Activated CD4-positive, alpha-beta T cell treated with anti-CD3 and anti-CD28 coated beads, Interleukin-2, amount 10 ng/mL, durations not matched to agents 24 days and 14 days (primary cell): ENCODE data around the gene ALKBH3. TPM values are rescaled to one million over a fixed set of nuclear protein-coding genes. Genes with fewer than 3 reads are reported as not detected.

Experiments used
- DNase-seq: peaks from one replicate; pipeline ENCODE4 v3.0.0; 2022
- H3K27ac Mint-ChIP-seq: one replicate; pipeline ENCODE4 v1.8.0; 2022; ENCODE audit warnings: mild to moderate bottlenecking, mixed read lengths
- H3K27me3 Mint-ChIP-seq: one replicate; pipeline ENCODE4 v1.8.0; 2022; ENCODE audit warnings: mixed read lengths
- H3K36me3 Mint-ChIP-seq: one replicate; pipeline ENCODE4 v1.8.0; 2022; ENCODE audit warnings: low read depth, mild to moderate bottlenecking, mixed read lengths
- H3K4me1 Mint-ChIP-seq: one replicate; pipeline ENCODE4 v1.8.0; 2021; ENCODE audit warnings: mixed read lengths
- H3K4me3 Mint-ChIP-seq: one replicate; pipeline ENCODE4 v1.8.0; 2022; ENCODE audit warnings: mild to moderate bottlenecking, moderate library complexity, mixed read lengths
- H3K9me3 Mint-ChIP-seq: one replicate; pipeline ENCODE4 v1.8.0; 2021; ENCODE audit warnings: mixed read lengths
- intact Hi-C: fragments of 100-400 bp; cut with micrococcal nuclease; formaldehyde crosslinking; loops from one replicate; pipeline ENCODE4 v1.15.1; 2023
- total RNA-seq: library from RNA; stranded (reverse); gene quantifications from 2 replicates; pipeline ENCODE4 v1.2.3, GENCODE V29; 2022

The ALKBH3 gene
- total RNA-seq, 1 donor from 2014 or later = 38.3 TPM

GRCh38 chr11:43903969-43904368 lies 23.3 kb downstream of the ALKBH3 start:
- Mint-ChIP-seq H3K36me3 (peaks cover 35% of the 10 kb centered on the region), H3K27ac (no peak overlapping the region)
- intact Hi-C loops = no loop called here

GRCh38 chr11:43904742-43905535 lies 24.3 kb downstream of the ALKBH3 start:
- Mint-ChIP-seq H3K4me3 (no peak overlapping the region), H3K36me3 (peaks cover 36% of the 10 kb centered on the region)

More at GRCh38 chr11:43903969-43904368, 23.3 kb downstream of the ALKBH3 start:
- no peaks in the 10 kb centered on the region for H3K27me3 Mint-ChIP-seq
- H3K9me3 Mint-ChIP-seq = no peaks in the 10 kb centered on the region
- H3K4me1 Mint-ChIP-seq = peaks cover 9% of the 10 kb centered on the region
- no peak overlapping the region for H3K4me3 Mint-ChIP-seq
- no peak for DNase-seq

GRCh38 chr11:43905813-43906241 lies 25.2 kb downstream of the ALKBH3 start:
- Mint-ChIP-seq H3K9me3 (no peaks in the 10 kb centered on the region), H3K27ac (no peak overlapping the region), H3K36me3 (peaks cover 41% of the 10 kb centered on the region), H3K4me1 (peaks cover 9% of the 10 kb centered on the region), H3K4me3 (no peak overlapping the region), H3K27me3 (no peaks in the 10 kb centered on the region)
- intact Hi-C loops = no loop called here
- DNase-seq = no peak

More at GRCh38 chr11:43904742-43905535, 24.3 kb downstream of the ALKBH3 start:
- DNase-seq = no peak
- Mint-ChIP-seq H3K27me3 (no peaks in the 10 kb centered on the region), H3K4me1 (peaks cover 9% of the 10 kb centered on the region), H3K9me3 (no peaks in the 10 kb centered on the region), H3K27ac (no peak overlapping the region)
- intact Hi-C loops = no loop called here

- intact Hi-C loops = no loop called here
Measured at GRCh38 chr11:43907028-43907975, 26.7 kb downstream of the ALKBH3 start.

GRCh38 chr11:43908191-43908590 lies 27.6 kb downstream of the ALKBH3 start:
- no peak overlapping the region for H3K27ac Mint-ChIP-seq
- intact Hi-C loops = no loop called here
- no peak overlapping the region for H3K4me3 Mint-ChIP-seq
- DNase-seq = no peak
- peaks cover 35% of the 10 kb centered on the region for H3K36me3 Mint-ChIP-seq
- H3K4me1 Mint-ChIP-seq = peaks cover 9% of the 10 kb centered on the region
- no peaks in the 10 kb centered on the region for H3K9me3 Mint-ChIP-seq
- no peaks in the 10 kb centered on the region for H3K27me3 Mint-ChIP-seq

More at GRCh38 chr11:43907028-43907975, 26.7 kb downstream of the ALKBH3 start:
- Mint-ChIP-seq H3K27me3 (no peaks in the 10 kb centered on the region), H3K4me3 (no peak overlapping the region), H3K36me3 (peaks cover 39% of the 10 kb centered on the region), H3K4me1 (peaks cover 9% of the 10 kb centered on the region), H3K9me3 (no peaks in the 10 kb centered on the region), H3K27ac (peak overlapping the region; percentile 36)
- DNase-seq = no peak

GRCh38 chr11:43908683-43909082 lies 28.1 kb downstream of the ALKBH3 start:
- H3K9me3 Mint-ChIP-seq = no peaks in the 10 kb centered on the region
- intact Hi-C loops = no loop called here

GRCh38 chr11:43913829-43914380 lies 33.3 kb downstream of the ALKBH3 start:
- DNase-seq = no peak
- intact Hi-C loops = no loop called here
- peaks cover 31% of the 10 kb centered on the region for H3K36me3 Mint-ChIP-seq

More at GRCh38 chr11:43908683-43909082, 28.1 kb downstream of the ALKBH3 start:
- DNase-seq = no peak
- Mint-ChIP-seq H3K4me1 (peaks cover 9% of the 10 kb centered on the region), H3K4me3 (no peak overlapping the region), H3K36me3 (peaks cover 35% of the 10 kb centered on the region), H3K27me3 (no peaks in the 10 kb centered on the region), H3K27ac (no peak overlapping the region)

GRCh38 chr11:43914466-43914865 lies 33.8 kb downstream of the ALKBH3 start:
- H3K9me3 Mint-ChIP-seq = no peaks in the 10 kb centered on the region
- peaks cover 33% of the 10 kb centered on the region for H3K36me3 Mint-ChIP-seq
- no peaks in the 10 kb centered on the region for H3K4me1 Mint-ChIP-seq
- H3K4me3 Mint-ChIP-seq = no peak overlapping the region
- no peaks in the 10 kb centered on the region for H3K27me3 Mint-ChIP-seq
- intact Hi-C loops = no loop called here
- no peak for DNase-seq
- H3K27ac Mint-ChIP-seq = no peak overlapping the region

More at GRCh38 chr11:43913829-43914380, 33.3 kb downstream of the ALKBH3 start:
- no peaks in the 10 kb centered on the region for H3K4me1 Mint-ChIP-seq
- no peak overlapping the region for H3K27ac Mint-ChIP-seq
- H3K4me3 Mint-ChIP-seq = no peak overlapping the region
- H3K9me3 Mint-ChIP-seq = no peaks in the 10 kb centered on the region
- no peaks in the 10 kb centered on the region for H3K27me3 Mint-ChIP-seq

- no peak for DNase-seq
- Mint-ChIP-seq H3K27ac (no peak overlapping the region), H3K36me3 (peaks cover 34% of the 10 kb centered on the region), H3K4me1 (peaks cover 9% of the 10 kb centered on the region), H3K9me3 (no peaks in the 10 kb centered on the region), H3K4me3 (no peak overlapping the region), H3K27me3 (no peaks in the 10 kb centered on the region)
- intact Hi-C loops = no loop called here
Measured at GRCh38 chr11:43916621-43917020, 36.0 kb downstream of the ALKBH3 start.

- H3K27ac Mint-ChIP-seq = no peak overlapping the region
- intact Hi-C loops = no loop called here
- no peak for DNase-seq
- H3K36me3 Mint-ChIP-seq = peaks cover 34% of the 10 kb centered on the region
- peaks cover 12% of the 10 kb centered on the region for H3K4me1 Mint-ChIP-seq
- H3K27me3 Mint-ChIP-seq = no peaks in the 10 kb centered on the region
- no peak overlapping the region for H3K4me3 Mint-ChIP-seq
- no peaks in the 10 kb centered on the region for H3K9me3 Mint-ChIP-seq
Measured at GRCh38 chr11:43917851-43918250, 37.2 kb downstream of the ALKBH3 start.

- H3K9me3 Mint-ChIP-seq = no peaks in the 10 kb centered on the region
- DNase-seq = no peak
- H3K4me1 Mint-ChIP-seq = peaks cover 12% of the 10 kb centered on the region
- no peak overlapping the region for H3K4me3 Mint-ChIP-seq
- H3K27ac Mint-ChIP-seq = no peak overlapping the region
- no peaks in the 10 kb centered on the region for H3K27me3 Mint-ChIP-seq
- intact Hi-C loops = no loop called here
- H3K36me3 Mint-ChIP-seq = peaks cover 31% of the 10 kb centered on the region
Measured at GRCh38 chr11:43918662-43919061, 38.0 kb downstream of the ALKBH3 start.

- H3K27me3 Mint-ChIP-seq = no peaks in the 10 kb centered on the region
- no peak overlapping the region for H3K27ac Mint-ChIP-seq
- no peaks in the 10 kb centered on the region for H3K9me3 Mint-ChIP-seq
- H3K4me1 Mint-ChIP-seq = peaks cover 12% of the 10 kb centered on the region
- H3K36me3 Mint-ChIP-seq = peaks cover 27% of the 10 kb centered on the region
- no peak for DNase-seq
- H3K4me3 Mint-ChIP-seq = no peak overlapping the region
- intact Hi-C loops = loop anchor here (1.0 kb wide), 2 partner anchors 51 to 90 kb away; no protein-coding TSS in a partner anchor
Measured at GRCh38 chr11:43919852-43920597, 39.4 kb downstream of the ALKBH3 start.
